NCI-H748 treated with DMSO at 0.1 percent for 48 hours (cell line): ENCODE measurements around the gene ZCCHC14.

Experiments
- DNase-seq: peaks from one replicate; lab custom pipeline; 2025; lab: John Stamatoyannopoulos, UW

ZCCHC14 gene

DNA sequence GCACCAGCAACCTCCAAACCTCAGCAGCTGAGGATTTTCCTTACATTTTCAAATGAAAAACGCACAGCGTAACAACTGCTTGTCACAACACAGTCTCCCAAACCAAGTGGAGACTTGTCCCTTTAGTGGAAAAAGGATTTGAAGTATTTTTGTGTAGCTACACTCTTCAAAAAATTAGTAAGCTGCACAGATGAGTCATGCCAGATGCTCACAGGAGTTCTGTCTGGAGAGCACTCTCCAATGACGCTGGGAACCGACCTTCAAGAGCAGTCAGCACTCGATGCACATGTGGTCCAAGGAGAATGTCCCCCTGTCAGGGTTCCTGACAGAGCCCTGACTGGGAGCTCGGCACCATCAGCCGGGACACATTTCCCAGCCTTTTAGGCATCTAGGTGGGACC, 60.9 kb downstream of the ZCCHC14 start:
- DNase-seq = no peak

- no peak for DNase-seq
Observed at GRCh38 chr16:87426423-87427215, 66.2 kb downstream of the ZCCHC14 start.

- DNase-seq = no peak
Observed at GRCh38 chr16:87425941-87426340, 66.9 kb downstream of the ZCCHC14 start.

GRCh38 chr16:87424266-87424665, 68.6 kb downstream of the ZCCHC14 start:
- no peak for DNase-seq

DNA sequence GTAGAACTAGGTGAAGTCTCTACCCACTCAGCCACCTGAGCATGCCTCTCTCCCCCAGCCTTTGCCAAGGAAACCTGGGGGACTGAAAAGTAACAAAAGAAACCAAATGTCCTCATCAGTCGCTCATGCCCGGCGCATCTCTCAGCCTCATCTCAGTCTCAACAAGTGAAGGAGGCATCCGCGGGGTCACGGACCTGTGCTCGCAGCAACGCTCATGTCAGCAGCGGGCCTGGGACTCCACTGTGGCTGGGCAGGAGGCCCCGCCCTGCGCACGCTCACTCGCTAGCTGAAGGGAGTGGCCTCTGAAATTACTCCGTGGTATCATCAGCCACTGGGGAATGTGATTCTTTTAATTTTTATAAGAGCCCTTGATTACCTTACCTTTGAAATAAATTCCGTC, 69.4 kb downstream of the ZCCHC14 start:
- DNase-seq = no peak

DNA sequence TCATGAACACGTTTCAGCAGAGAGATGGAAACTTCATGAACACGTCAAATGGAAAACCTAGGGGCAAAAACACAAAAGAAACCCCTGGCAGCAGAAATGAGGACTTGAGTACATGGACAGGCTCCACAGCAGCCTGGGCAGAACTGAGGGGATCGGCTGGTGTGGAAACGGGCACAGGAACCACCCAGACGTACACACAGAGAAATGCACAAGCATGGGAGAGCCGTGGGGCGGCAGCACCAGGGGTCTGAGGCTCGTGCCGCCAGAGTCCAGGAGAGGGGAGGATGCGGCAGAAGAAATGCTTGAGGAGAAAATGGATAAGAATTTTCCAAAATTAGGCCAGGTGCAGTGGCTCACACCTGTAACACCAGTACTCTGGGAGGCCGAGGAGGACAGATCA, 70.7 kb downstream of the ZCCHC14 start:
- no peak for DNase-seq

DNA sequence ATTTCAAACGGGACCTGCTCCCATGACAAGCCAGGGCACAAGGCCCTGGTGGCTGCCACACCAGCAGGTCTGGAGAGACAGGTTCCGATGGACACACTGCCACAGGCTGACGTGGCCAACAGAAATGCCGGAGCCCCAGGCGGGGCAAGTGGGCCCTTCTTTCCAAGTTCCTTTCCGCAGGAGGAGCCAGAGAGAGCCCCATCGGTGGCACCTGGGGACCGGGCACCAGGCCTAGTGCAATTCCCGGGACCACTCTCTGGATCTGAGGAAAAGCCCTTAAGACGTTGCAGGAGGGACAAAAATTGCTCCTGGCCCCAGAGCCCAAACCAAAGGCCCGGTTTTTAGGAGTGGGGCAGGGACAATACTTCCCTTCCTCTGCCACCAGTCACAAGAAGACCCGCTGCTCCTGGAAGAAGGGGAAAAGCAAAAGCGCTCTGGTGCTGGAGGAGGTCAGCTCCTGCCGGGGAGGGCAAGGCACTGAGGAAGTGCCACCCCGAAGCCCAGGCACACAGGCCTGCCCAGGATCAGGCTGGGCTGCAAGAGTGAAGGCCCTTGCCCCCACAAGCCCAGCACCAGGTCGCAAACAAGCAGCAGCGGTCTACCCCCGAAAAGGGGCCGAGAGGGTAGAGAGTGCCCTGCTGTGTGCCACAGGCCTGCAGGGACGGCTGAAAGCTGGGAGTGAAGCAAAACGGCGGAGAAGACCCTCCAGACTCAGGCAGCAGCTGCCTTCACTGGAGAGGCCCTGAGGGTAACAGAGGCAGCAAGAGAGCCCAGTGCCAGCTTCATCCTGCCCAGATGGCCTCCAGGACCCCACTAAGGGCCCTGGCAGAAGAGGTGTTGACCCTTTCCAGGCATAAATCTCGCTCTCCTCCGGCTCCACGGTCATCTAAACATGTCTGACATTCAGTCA, 71.6 kb downstream of the ZCCHC14 start:
- no peak for DNase-seq

GRCh38 chr16:87420026-87421002, 72.5 kb downstream of the ZCCHC14 start:
- no peak for DNase-seq

GRCh38 chr16:87418644-87419043, 74.2 kb downstream of the ZCCHC14 start:
- no peak for DNase-seq

GRCh38 chr16:87418216-87418615, 74.6 kb downstream of the ZCCHC14 start:
- DNase-seq = no peak

DNA sequence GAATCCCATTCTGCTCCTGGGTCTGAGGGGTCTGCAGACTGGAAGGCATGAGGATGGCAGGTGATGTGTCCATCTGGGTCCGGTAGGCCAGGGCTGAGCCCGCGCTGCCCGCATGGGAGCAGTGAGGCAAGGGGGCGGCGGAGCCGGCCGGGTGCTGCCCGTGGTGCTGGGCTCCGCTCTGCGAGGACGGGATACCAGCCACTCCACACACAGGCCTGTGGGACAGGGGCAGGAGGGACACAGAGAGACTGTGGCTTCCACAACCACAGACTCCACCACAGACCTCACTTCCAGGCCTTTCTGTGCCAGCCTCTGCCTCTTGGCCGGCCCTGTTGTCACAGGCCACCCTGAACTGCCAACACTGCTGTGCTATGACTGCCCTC, 75.3 kb downstream of the ZCCHC14 start:
- DNase-seq = no peak

DNA sequence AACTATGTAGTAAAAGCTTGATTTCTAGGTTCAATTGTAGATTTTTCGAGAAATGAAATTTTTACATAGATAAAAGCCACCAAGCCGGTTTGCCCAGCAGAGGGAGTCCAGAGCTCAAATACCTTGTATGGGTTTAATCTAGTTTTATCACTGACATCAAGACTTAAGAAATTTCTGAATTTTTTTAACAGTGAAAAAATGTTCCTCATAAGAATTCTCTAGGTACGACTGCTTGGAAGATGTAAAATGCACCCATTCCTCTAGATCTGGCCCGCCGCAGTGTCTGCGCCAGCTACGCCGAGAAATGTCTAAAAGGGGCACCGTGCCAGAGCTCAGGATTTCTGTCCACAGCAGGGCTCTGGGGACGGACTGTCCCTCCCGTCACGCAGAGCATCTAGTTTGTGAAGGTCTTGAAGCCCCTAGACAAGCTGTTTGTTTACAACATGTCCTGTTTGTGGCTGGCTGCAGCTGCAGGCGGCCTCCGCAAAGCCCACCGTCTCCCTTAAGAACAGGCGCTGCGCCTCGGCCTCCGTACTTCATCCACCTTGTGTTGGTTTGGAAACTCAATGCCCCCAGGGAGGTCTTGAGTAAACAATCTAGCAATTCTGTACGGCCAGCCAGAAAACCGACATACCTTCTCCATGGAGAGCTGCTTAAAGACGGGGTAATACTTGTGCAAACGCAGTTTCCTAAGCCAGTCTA, 75.8 kb downstream of the ZCCHC14 start:
- DNase-seq = no peak

DNA sequence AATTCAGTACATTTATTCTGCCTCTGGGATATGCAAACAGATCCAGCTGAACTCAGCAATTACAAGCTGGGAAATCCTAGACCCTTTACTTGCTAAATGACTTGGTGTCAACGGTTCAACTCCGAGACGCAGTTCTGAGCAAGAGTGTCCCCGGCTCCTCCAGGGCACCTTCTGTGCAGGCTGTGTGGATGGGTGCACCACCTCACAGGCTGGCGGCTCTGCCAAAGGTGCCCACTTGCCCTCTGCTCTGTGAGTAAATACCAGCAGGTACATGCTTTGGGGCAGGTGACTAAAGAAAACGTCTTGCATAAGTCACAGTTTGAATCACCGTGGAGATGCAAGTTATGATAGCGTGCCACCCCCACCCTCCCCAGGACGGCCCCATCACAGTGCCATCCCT, 77.4 kb downstream of the ZCCHC14 start:
- DNase-seq = no peak

DNA sequence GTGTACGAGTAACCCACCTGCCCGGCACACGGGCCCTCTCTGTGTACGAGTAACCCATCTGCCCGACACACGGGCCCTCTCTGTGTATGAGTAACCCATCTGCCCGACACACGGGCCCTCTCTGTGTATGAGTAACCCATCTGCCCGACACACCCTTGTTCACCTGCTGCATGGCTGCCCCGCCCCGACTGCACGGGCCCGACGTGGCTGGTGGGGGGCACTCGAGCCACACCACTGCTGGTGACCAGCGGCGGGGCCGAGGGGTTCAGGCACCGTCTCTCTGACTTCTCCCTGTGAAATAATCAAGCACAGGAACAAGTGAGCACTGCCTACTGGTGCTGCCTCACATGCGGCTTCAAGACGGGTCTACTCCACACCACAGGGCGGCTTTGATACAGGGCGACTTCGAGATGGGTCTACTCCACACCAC, 78.6 kb downstream of the ZCCHC14 start:
- DNase-seq = no peak

- no peak for DNase-seq
Observed at GRCh38 chr16:87412996-87413421, 79.8 kb downstream of the ZCCHC14 start.

DNA sequence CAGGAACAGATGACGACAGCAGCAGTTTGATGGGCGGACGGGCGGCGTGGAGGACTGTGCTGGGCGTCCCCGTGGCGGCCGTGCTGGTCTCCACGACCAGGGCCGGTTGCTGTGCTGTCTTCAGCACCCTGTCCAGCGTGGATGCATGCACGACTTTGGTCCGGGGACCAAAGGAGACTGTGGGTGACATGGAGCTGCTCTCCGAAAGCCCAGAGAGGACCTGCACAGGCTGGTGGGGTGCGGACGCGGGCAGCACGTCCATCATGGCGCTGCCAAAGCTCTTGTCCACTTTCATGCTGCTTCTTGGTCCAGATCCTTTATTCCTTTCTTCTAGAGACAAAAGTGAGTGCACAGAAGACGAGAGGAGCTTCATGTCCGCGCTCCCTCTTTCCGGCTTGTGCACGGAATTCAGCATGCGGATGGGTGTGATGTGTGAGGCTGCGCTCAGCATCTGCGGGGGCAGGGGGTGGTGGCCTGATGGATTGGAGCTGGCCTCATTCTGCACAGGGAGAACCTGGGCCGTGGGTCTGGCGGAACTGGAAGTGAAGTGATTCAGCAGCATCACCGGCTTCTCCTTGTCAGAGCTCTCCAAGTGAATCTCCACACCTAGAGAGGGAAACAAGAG, 80.3 kb downstream of the ZCCHC14 start:
- no peak for DNase-seq

DNA sequence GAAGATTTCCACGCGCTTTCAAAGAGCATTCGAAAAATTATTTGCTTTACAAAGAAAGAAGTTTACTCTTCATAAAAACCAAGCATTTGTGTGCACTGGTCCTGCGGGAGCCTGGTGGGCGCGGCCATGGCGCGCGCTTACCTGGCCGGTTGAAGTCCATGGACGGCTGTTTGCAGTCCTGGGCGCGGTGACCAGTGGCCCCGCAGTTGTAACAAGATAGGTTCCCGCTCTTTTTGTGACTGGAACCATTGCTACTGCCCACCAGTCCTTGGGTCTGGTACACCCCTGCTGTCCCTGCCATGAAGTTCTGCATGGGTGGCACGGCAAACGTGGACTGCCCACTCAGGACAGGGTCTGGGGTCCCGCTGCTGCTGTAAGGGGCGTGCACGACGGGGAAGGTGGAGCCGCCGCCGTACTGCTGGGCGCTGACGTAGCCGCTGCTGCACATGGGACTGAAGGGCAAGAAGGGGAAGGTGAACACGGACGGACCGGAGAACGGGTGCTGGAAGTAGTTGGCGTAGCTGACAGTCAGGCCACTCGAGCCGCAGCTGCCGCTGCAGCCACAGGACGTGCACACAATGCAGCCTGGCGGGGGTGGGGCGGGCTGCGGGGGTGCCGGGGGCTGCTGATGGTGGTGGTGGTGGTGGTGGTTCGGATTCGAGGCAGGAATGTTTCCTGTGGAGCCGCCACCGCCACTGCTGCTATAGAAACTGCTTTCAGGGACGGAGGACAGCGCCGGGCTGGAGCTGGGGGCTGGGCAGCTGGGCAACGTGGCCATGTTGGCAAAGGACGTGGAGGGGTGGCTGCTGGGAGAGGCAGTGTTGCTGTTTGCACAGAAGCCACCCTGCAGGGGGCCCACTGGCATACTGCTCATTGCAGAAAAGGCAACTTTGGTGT, 81.2 kb downstream of the ZCCHC14 start:
- DNase-seq = no peak

DNA sequence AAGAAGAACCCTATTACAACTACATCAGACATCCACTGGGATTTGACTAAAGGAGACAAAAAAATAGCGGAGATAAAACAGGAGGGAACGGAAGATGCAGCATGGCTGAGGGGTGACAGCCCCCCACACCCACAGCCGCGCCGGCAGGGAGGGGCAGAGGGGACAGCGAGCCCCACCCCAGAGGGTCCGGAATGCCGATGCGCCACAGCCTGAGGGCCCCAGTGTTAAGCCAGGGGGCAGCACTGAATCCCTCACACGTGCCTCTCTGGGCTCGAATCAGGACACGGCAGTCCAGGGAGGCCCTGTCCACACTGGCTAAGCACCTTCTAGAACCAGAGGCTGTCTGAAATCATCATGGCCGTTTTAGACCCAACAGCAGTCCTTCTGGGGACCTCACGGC, 81.9 kb downstream of the ZCCHC14 start:
- DNase-seq = no peak

DNA sequence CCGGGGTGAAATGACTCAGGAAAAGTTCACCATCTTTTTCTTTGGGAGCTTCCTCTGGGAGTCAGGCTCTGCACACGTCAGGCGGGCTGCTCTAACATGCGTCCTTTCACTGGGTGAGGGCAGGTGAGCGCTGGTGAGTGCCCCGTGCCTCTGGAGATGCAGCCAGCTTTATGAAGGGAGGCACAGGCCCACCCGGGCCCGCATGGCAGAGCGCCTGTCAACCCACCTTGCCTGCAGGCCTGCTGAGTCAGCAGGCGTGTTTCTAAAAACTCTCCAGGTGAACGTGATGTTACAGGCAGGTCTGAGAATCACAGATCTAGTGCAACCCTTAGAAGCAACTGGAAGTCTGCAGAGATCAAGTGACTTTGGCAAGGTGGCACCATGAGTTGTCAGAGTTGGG, 82.3 kb downstream of the ZCCHC14 start:
- DNase-seq = no peak

DNA sequence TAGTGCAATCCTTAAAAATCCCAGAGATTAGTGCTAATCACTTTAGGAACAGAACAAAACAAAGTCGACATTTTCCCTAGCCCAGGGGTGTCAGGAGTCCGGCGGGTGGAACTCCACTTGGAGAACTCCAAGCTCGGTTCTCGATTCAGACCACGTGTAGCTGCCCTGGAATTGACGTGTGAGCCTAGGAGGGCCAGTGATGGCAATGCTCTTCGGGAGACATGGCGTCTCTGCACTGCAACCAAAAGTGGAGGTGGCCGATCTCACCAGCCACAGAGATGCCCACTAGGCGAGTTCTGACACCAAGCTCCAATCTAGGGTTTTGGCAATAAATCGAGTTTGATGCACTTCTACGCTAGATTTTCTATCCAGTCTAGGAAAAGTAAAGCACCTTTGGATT, 83.0 kb downstream of the ZCCHC14 start:
- no peak for DNase-seq
